H1 (cell line): ENCODE measurements around the gene HIBCH. TPM values are rescaled to one million over a fixed set of nuclear protein-coding genes. Genes with fewer than 3 reads are reported as not detected.

Experiments
- CHD7 ChIP-seq: fragments of 300-600 bp; sonication (generic); IDR thresholded peaks from 2 replicates; pipeline ENCODE4 v1.7.1; 2012; ENCODE audit warnings: low read length, moderate library complexity, mild to moderate bottlenecking, inconsistent platforms; ENCODE audit not compliant: insufficient replicate concordance
- HDAC6 ChIP-seq: IDR thresholded peaks from one replicate; pipeline ENCODE4 v1.7.1; 2012; ENCODE audit warnings: low read depth, mild to moderate bottlenecking, inconsistent platforms, low read length, moderate library complexity
- RXRA ChIP-seq: IDR thresholded peaks from 2 replicates; pipeline ENCODE4 v1.6.1; 2011; ENCODE audit warnings: low read depth, mild to moderate bottlenecking, low read length, moderate library complexity; ENCODE audit not compliant: insufficient read depth
- SIN3A ChIP-seq, 2 experiments: IDR thresholded peaks in 1 of 2; conservative IDR thresholded peaks in 1 of 2; 2 replicates each; pipeline ENCODE4 v1.6.1; 2011 to 2012; ENCODE audit warnings: low read length in 2 of 2, improper control_type of control experiment in 1 of 2, low read depth in 1 of 2, mild to moderate bottlenecking in 1 of 2
- SUZ12 ChIP-seq: fragments of 200-600 bp; sonication (generic); IDR thresholded peaks from 2 replicates; pipeline ENCODE4 v1.6.1; 2012; ENCODE audit warnings: mild to moderate bottlenecking, inconsistent platforms, low read length, moderate library complexity, mixed read lengths
- TCF12 ChIP-seq: IDR thresholded peaks from 2 replicates; pipeline ENCODE4 v1.6.1; 2011; ENCODE audit warnings: low read depth, mild to moderate bottlenecking, low read length
- polyA plus RNA-seq, 7 experiments: library from polyadenylated mRNA; depleted of rRNA in 3 of 7; stranded (reverse) in 5 of 7; unstranded in 2 of 7; fragments of >200 nt in 5 of 7; fragments of 200-250 nt in 2 of 7; gene quantifications; 1 replicate in 5 of 7; 2 replicates in 1 of 7; 4 replicates in 1 of 7; pipeline versions ENCODE4 v1.2.1 to v1.2.3, GENCODE V29; 2011 to 2013; ENCODE audit warnings: missing spikeins in 2 of 7, mixed read lengths in 2 of 7
- total RNA-seq: library from RNA; stranded (reverse); fragmentation: NEBNext Ultra II Directional; extraction: Animal tissue kit (Norgen Biotek cat#: 25700); gene quantifications from 2 replicates; pipeline ENCODE4 v1.2.1, GENCODE V29; 2021

Gene HIBCH
- total and polyA plus RNA-seq, 2 of the 8 experiments (the other 6 are each of a cell fraction or from before 2014, with no cell fraction given): 7.5 to 31.8 TPM

- no peak for TF ChIP-seq CHD7
- no peak for TF ChIP-seq SIN3A (conservative IDR thresholded peaks at IDR 0.05 in 1 of 2, IDR thresholded peaks at IDR 0.05 in 1 of 2; ENCODE audit: low read depth in 1 of 2, low read length in 2 of 2)
- TF ChIP-seq RXRA: no peak
- no peak for TF ChIP-seq SUZ12
- TF ChIP-seq TCF12: no peak
- no peak for TF ChIP-seq HDAC6
These were observed 137.5 kb downstream of the HIBCH start (continued) for GRCh38 chr2:190182071-190182524.
